ENCODE results near the gene STAT3.

The STAT3 gene

DNA sequence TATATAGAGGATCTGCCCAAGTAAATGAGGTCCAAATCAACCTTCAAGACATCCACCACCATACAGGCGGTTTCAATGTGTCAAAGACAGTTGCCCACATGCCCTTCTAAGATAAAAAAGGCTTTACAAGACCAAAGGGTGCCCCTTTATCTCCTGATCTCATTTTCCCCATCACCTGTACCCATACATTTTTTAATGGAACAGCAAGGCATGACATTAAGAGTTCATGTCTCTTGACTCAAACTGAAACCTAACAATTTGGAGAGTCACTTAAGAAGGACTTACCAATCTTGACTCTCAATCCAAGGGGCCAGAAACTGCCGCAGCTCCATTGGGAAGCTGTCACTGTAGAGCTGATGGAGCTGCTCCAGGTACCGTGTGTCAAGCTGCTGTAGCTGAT lies 40.1 kb downstream of the STAT3 start:
- DNase-seq (ENCODE audit: low spot score) = no peak
- TF ChIP-seq, protein P1, sequence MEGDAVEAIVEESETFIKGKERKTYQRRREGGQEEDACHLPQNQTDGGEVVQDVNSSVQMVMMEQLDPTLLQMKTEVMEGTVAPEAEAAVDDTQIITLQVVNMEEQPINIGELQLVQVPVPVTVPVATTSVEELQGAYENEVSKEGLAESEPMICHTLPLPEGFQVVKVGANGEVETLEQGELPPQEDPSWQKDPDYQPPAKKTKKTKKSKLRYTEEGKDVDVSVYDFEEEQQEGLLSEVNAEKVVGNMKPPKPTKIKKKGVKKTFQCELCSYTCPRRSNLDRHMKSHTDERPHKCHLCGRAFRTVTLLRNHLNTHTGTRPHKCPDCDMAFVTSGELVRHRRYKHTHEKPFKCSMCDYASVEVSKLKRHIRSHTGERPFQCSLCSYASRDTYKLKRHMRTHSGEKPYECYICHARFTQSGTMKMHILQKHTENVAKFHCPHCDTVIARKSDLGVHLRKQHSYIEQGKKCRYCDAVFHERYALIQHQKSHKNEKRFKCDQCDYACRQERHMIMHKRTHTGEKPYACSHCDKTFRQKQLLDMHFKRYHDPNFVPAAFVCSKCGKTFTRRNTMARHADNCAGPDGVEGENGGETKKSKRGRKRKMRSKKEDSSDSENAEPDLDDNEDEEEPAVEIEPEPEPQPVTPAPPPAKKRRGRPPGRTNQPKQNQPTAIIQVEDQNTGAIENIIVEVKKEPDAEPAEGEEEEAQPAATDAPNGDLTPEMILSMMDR (IDR thresholded peaks at IDR 0.05; ENCODE audit: borderline replicate concordance, control extremely low read depth, extremely low read depth, insufficient read depth, missing control alignments) = no peak
- in situ Hi-C loops (cut with MboI; ENCODE audit: low sequenced_read_pairs, unreplicated experiment) = no loop called here

DNA sequence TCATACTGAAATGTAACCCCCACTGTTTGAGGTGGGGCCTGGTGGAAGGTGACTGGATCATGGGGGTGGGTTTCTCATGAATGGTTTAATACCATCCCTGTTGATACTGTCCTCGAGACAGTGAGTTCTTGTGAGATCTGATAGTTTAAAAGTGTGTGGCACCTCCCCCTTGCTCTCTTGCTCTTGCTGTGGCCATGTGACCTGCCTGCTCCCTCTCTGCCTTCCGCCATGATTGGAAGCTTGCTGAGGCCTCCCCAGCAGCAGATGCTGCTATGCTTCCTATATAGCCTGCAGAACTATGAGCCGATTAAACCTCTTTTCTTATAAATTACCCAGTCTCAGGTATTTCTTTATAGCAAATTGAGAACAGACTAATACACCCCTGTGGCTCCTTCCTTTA lies 40.6 kb downstream of the STAT3 start:
- TF ChIP-seq, protein P1 (IDR thresholded peaks at IDR 0.05; ENCODE audit: borderline replicate concordance, control extremely low read depth, extremely low read depth, insufficient read depth, missing control alignments) = no peak
- in situ Hi-C loops (cut with MboI; ENCODE audit: low sequenced_read_pairs, unreplicated experiment) = no loop called here
- DNase-seq (ENCODE audit: low spot score) = no peak

DNA sequence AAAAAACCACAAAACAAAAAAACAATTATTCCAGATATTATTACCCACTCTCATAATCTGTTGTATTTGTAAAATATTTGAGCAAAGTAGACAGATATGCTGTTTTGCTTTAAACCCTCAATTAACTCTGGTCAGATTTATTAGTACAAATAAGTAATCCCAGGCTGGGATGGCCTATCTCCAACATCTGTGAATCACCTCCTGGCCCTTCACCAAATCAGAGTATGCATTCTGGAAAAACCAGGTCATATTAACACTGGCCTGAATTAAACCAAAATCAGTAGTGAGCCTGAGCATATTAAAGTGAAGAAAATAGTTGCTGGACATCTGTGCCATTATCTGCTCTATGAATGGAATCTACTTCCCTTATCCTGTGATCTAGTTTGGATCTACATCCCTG lies 41.0 kb downstream of the STAT3 start:
- TF ChIP-seq, protein P1 (IDR thresholded peaks at IDR 0.05; ENCODE audit: borderline replicate concordance, control extremely low read depth, extremely low read depth, insufficient read depth, missing control alignments) = no peak
- in situ Hi-C loops (cut with MboI; ENCODE audit: low sequenced_read_pairs, unreplicated experiment) = no loop called here
- no peak for DNase-seq (ENCODE audit: low spot score)

DNA sequence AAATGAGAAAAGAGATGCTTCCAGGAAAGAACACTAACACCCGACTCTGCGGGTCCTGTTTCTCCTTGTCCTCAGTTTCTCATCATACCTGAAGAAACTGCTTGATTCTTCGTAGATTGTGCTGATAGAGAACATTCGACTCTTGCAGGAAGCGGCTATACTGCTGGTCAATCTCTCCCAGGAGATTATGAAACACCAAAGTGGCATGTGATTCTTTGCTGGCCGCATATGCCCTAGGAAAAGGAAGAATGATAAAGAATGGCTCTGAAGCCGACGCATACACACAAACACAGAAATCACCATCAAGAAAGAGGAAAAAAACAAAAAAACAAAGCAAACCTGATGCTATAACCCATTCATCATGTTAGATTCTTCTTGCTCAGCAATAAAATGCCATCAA lies 41.8 kb downstream of the STAT3 start:
- in situ Hi-C loops (cut with MboI; ENCODE audit: low sequenced_read_pairs, unreplicated experiment) = no loop called here
- DNase-seq (ENCODE audit: low spot score) = no peak
- TF ChIP-seq, protein P1 (IDR thresholded peaks at IDR 0.05; ENCODE audit: borderline replicate concordance, control extremely low read depth, extremely low read depth, insufficient read depth, missing control alignments) = no peak

DNA sequence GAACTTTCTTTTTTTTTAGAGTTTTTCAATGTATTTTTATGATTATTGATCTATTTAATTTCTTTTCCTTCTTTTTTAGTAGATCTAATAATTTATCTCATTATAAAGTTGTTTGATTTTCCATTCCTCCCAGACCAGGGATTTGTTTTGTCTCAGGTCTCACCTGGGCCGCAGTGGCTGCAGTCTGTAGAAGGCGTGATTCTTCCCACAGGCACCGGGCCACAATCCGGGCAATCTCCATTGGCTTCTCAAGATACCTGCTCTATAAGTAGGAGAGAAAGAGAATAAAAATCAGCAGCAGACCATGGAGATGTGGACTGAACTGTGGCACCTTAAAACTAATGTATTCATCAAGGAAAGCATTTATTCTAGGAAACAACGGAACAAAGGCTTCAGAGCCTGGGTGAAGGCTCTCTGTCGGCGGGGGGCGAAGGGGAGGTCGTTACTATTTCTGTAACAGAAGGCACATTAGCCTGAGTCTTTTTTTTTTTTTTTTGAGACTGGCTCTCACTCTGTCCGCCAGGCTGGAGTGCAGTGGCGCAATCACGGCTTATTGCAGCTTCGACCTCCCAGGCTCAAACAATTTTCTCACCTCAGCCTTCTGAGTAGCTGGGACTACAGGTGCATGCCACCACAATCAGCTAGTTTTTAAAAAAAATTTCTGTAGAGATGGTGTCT lies 42.7 kb downstream of the STAT3 start:
- no peak for DNase-seq (ENCODE audit: low spot score)
- in situ Hi-C loops (cut with MboI; ENCODE audit: low sequenced_read_pairs, unreplicated experiment) = no loop called here
- TF ChIP-seq, protein P1 (IDR thresholded peaks at IDR 0.05; ENCODE audit: borderline replicate concordance, control extremely low read depth, extremely low read depth, insufficient read depth, missing control alignments) = no peak

DNA sequence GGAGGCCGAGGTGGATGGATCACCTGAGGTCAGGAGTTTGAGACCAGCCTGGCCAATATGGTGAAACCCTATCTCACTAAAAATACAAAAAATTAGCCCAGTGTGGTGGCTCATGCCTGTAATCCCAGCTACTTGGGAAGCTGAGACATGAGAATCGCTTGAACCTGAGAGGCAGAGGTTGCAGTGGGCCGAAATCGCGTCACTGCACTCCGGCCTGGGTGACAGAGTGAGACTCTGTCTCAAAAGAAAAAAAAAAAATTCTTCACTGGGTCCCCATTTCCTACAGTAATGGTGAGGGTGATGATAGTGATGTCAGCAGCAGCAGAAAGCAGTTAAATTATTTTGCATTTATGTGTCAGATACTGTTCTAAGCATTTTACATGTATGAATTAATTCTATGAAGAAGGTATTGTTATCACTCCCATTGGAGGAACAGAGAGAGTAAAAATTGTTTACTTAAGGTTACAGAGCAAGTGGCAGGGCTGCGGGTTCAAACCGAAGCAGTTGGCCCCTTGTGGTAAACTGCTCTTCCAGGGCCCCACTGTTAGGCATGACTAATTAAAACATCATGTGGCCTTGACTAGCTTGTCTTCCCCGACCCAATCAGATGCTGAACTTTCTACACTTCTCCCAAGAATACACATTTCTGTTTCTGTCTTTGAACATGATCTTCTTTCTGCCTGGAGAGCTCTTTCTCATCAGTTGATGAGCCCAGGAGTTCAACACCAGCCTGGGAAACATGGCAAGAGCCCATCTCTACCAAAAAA lies 45.8 kb downstream of the STAT3 start:
- no peak for DNase-seq (ENCODE audit: low spot score)
- in situ Hi-C loops (cut with MboI; ENCODE audit: low sequenced_read_pairs, unreplicated experiment) = no loop called here
- TF ChIP-seq, protein P1 (IDR thresholded peaks at IDR 0.05; ENCODE audit: borderline replicate concordance, control extremely low read depth, extremely low read depth, insufficient read depth, missing control alignments) = no peak
